ENCODE data around the gene ZNF214.

ZNF214 gene

GRCh38 chr11:7020183-7020917, at the start of gene ZNF214, which contains the start of gene NLRP14:
TSS of gene ZNF214 (minus strand) at chr11:7020346. CDS start at chr11:7002835, 17,511 bp downstream.
TSS of gene NLRP14 (plus strand) at chr11:7020479. CDS start at chr11:7038587, 18,108 bp downstream.
- no peaks in the 10 kb centered on the region for H3K36me3 ChIP-seq (ENCODE audit: insufficient read depth, low read length)
- H3K4me2 ChIP-seq (ENCODE audit: low read depth, low read length, poor library complexity, severe bottlenecking): no peak within 1 kb of the TSS

GRCh38 chr11:7062534-7062933, 42.4 kb upstream of the ZNF214 start:
- Histone ChIP-seq H3K36me3 (ENCODE audit: insufficient read depth, low read length) (no peaks in the 10 kb centered on the region), H3K79me2 (ENCODE audit: insufficient read depth, low read length) (no peaks in the 10 kb centered on the region), H2AFZ (ENCODE audit: low read length) (no peak overlapping the region), H3K4me1 (ENCODE audit: insufficient read depth, low read length, poor library complexity, severe bottlenecking) (no peaks in the 10 kb centered on the region), H4K20me1 (ENCODE audit: insufficient read depth, low read length, poor library complexity, severe bottlenecking) (no peaks in the 10 kb centered on the region), H3K9me2 (replicated peaks; ENCODE audit: low read depth, low read length) (no peaks in the 10 kb centered on the region; the same call in 1 of the 2 replicates), H3K4me2 (ENCODE audit: low read depth, low read length, poor library complexity, severe bottlenecking) (no peak overlapping the region), H3F3A (ENCODE audit: low read depth) (no peaks in the 10 kb centered on the region), H3K9ac (ENCODE audit: low read depth, low read length, poor library complexity, severe bottlenecking) (no peak overlapping the region), H3K9me3 (ENCODE audit: insufficient read depth, low read depth, low read length) (no peaks in the 10 kb centered on the region), H3K4me3 (ENCODE audit: low read length, poor library complexity, severe bottlenecking) (no peak overlapping the region), H3K27me3 (ENCODE audit: insufficient read depth, low read length, poor library complexity, severe bottlenecking) (no peaks in the 10 kb centered on the region)
- TF ChIP-seq CTCF (conservative IDR thresholded peaks at IDR 0.05; ENCODE audit: low read length) (no peak), EZH2phosphoT487 (IDR thresholded peaks at IDR 0.05; ENCODE audit: borderline replicate concordance) (no peak)

More at GRCh38 chr11:7020183-7020917, at the start of gene ZNF214, which contains the start of gene NLRP14:
- H4K20me1 ChIP-seq (ENCODE audit: insufficient read depth, low read length, poor library complexity, severe bottlenecking): no peaks in the 10 kb centered on the region
- no peaks in the 10 kb centered on the region for H3K27me3 ChIP-seq (ENCODE audit: insufficient read depth, low read length, poor library complexity, severe bottlenecking)
- no peaks in the 10 kb centered on the region for H3K79me2 ChIP-seq (ENCODE audit: insufficient read depth, low read length)
- H3F3A ChIP-seq (ENCODE audit: low read depth): no peaks in the 10 kb centered on the region
- no peak within 1 kb of the TSS for H2AFZ ChIP-seq (ENCODE audit: low read length)
- H3K4me1 ChIP-seq (ENCODE audit: insufficient read depth, low read length, poor library complexity, severe bottlenecking): no peaks in the 10 kb centered on the region
- TF ChIP-seq CTCF (conservative IDR thresholded peaks at IDR 0.05; ENCODE audit: low read length): no peak
- no peak within 1 kb of the TSS for H3K9ac ChIP-seq (ENCODE audit: low read depth, low read length, poor library complexity, severe bottlenecking)
- H3K9me2 ChIP-seq (replicated peaks; ENCODE audit: low read depth, low read length): no peaks in the 10 kb centered on the region
- no peaks in the 10 kb centered on the region for H3K9me3 ChIP-seq (ENCODE audit: insufficient read depth, low read depth, low read length)
- no peak within 1 kb of the TSS for H3K4me3 ChIP-seq (ENCODE audit: low read length, poor library complexity, severe bottlenecking)

GRCh38 chr11:7060868-7061267, 40.7 kb upstream of the ZNF214 start:
- no peaks in the 10 kb centered on the region for H3K79me2 ChIP-seq (ENCODE audit: insufficient read depth, low read length)
- no peak overlapping the region for H2AFZ ChIP-seq (ENCODE audit: low read length)
- no peaks in the 10 kb centered on the region for H3K36me3 ChIP-seq (ENCODE audit: insufficient read depth, low read length)
- no peaks in the 10 kb centered on the region for H3F3A ChIP-seq (ENCODE audit: low read depth)
- H3K9ac ChIP-seq (ENCODE audit: low read depth, low read length, poor library complexity, severe bottlenecking): no peak overlapping the region
- H3K4me2 ChIP-seq (ENCODE audit: low read depth, low read length, poor library complexity, severe bottlenecking): no peak overlapping the region
- H3K9me2 ChIP-seq (replicated peaks; ENCODE audit: low read depth, low read length): no peaks in the 10 kb centered on the region; the same call in 1 of the 2 replicates
- no peaks in the 10 kb centered on the region for H3K4me1 ChIP-seq (ENCODE audit: insufficient read depth, low read length, poor library complexity, severe bottlenecking)
- no peak overlapping the region for H3K4me3 ChIP-seq (ENCODE audit: low read length, poor library complexity, severe bottlenecking)
- TF ChIP-seq EZH2phosphoT487 (IDR thresholded peaks at IDR 0.05; ENCODE audit: borderline replicate concordance) (no peak), CTCF (conservative IDR thresholded peaks at IDR 0.05; ENCODE audit: low read length) (no peak)
- no peaks in the 10 kb centered on the region for H4K20me1 ChIP-seq (ENCODE audit: insufficient read depth, low read length, poor library complexity, severe bottlenecking)
- no peaks in the 10 kb centered on the region for H3K9me3 ChIP-seq (ENCODE audit: insufficient read depth, low read depth, low read length)
- no peaks in the 10 kb centered on the region for H3K27me3 ChIP-seq (ENCODE audit: insufficient read depth, low read length, poor library complexity, severe bottlenecking)

Data from Loucy (cell line).